H1 (cell line): Measurements from ENCODE around the gene DEGS2. TPM values are rescaled to one million over a fixed set of nuclear protein-coding genes. Genes with fewer than 3 reads are reported as not detected.

Experiments used
- ATF2 ChIP-seq: IDR thresholded peaks from 2 replicates; pipeline ENCODE4 v1.6.1; 2012; ENCODE audit warnings: low read length, inconsistent platforms
- HDAC2 ChIP-seq, 2 experiments: fragments of 300-600 bp in 1 of 2; sonication (generic) in 1 of 2; IDR thresholded peaks; 2 replicates each; pipeline ENCODE4 v1.6.1; 2011 to 2012; ENCODE audit warnings: low read depth in 2 of 2, low read length in 2 of 2, mild to moderate bottlenecking in 2 of 2, moderate library complexity in 2 of 2, borderline replicate concordance in 1 of 2, inconsistent platforms in 1 of 2
- MAFK ChIP-seq: IDR thresholded peaks from 2 replicates; pipeline ENCODE4 v1.6.1; 2012; ENCODE audit warnings: low read depth, mild to moderate bottlenecking, improper control_type of control experiment, low read length
- polyA plus RNA-seq, 7 experiments: library from polyadenylated mRNA; depleted of rRNA in 3 of 7; stranded (reverse) in 5 of 7; unstranded in 2 of 7; fragments of >200 nt in 5 of 7; fragments of 200-250 nt in 2 of 7; gene quantifications; 1 replicate in 5 of 7; 2 replicates in 1 of 7; 4 replicates in 1 of 7; pipeline versions ENCODE4 v1.2.1 to v1.2.3, GENCODE V29; 2011 to 2013; ENCODE audit warnings: missing spikeins in 2 of 7, mixed read lengths in 2 of 7
- total RNA-seq: library from RNA; stranded (reverse); fragmentation: NEBNext Ultra II Directional; extraction: Animal tissue kit (Norgen Biotek cat#: 25700); gene quantifications from 2 replicates; pipeline ENCODE4 v1.2.1, GENCODE V29; 2021

The DEGS2 gene
- total and polyA plus RNA-seq, 2 of the 8 experiments (the other 6 are each of a cell fraction or from before 2014, with no cell fraction given): 0.61 to 0.82 TPM

DNA sequence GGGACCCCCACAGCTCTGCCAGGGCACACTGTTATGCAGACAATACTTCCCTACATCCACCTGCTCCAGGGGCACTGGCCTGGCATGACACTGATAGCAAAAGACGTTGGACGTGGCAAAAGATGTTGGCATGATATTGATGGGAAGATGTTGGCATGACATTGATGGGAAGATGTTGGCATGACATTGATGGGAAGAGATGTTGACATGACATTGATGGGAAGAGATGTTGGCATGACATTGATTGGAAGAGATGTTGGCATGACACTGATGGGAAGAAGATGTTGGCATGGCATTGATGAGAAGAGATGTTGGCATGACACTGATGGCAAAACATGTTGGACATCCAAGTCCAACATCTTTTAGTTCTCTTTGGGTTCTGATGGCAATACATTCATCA lies 11.4 kb upstream of the DEGS2 start (continued):
- TF ChIP-seq ATF2 (no peak), MAFK (no peak), HDAC2 (IDR thresholded peaks at IDR 0.05; ENCODE audit: borderline replicate concordance in 1 of 2, low read depth in 2 of 2, low read length in 2 of 2) (no peak)
